OCI-LY7 (cell line): Measurements from ENCODE around the gene SPECC1. TPM values are rescaled to one million over a fixed set of nuclear protein-coding genes. Genes with fewer than 3 reads are reported as not detected.
A peak's percentile ranks its signal among the peaks of the same experiment; 100 is the strongest.
"Not testable (repeated sequence)": the region's sequence is repeated elsewhere in the genome, so short reads cannot be mapped to it uniquely, and the experiment has no call there.

Source experiments
- BruUV-seq: library from RNA; stranded (reverse); fragments of 400-500 nt; replicated peaks from 2 replicates; lab custom pipeline; 2021; lab: Mats Ljungman, UMichigan
- CTCF ChIA-PET: fragments of 300-600 bp; sonication (Branson Sonifier 250); formaldehyde crosslinking; loops from one replicate; lab custom pipeline; 2022; ENCODE audit warnings: antibody characterized with exemption; ENCODE audit not compliant: unreplicated experiment; lab: Charles Lee
- POLR2A ChIA-PET: fragments of 300-600 bp; sonication (Branson Sonifier 250); formaldehyde crosslinking; loops from one replicate; lab custom pipeline; 2022; ENCODE audit warnings: antibody characterized with exemption; lab: Charles Lee
- DNase-seq: peaks from one replicate; pipeline ENCODE4 v3.0.0-alpha.2; 2015; ENCODE audit warnings: low spot score
- H2AFZ ChIP-seq: fragments of 200-600 bp; sonication (generic), shearing (Covaris generic); 2 replicates; pipeline ENCODE4 v1.6.1; 2014; ENCODE audit warnings: mild to moderate bottlenecking, antibody characterized with exemption, low read length, moderate library complexity
- H3K27ac ChIP-seq: fragments of 200-600 bp; sonication (generic); 2 replicates; pipeline ENCODE4 v1.5.1; 2014; ENCODE audit warnings: mixed run types, low read depth, mild to moderate bottlenecking, moderate library complexity, low read length, inconsistent platforms; ENCODE audit not compliant: poor library complexity, severe bottlenecking
- H3K36me3 ChIP-seq: fragments of 200-600 bp; sonication (generic); 2 replicates; pipeline ENCODE4 v1.6.1; 2014; ENCODE audit warnings: mild to moderate bottlenecking, antibody characterized with exemption, low read length, moderate library complexity, mixed read lengths; ENCODE audit not compliant: insufficient read depth
- H3K4me1 ChIP-seq: fragments of 200-600 bp; sonication (generic); 2 replicates; pipeline ENCODE4 v1.5.1; 2014; ENCODE audit warnings: mild to moderate bottlenecking, low read length; ENCODE audit not compliant: insufficient read depth, poor library complexity, severe bottlenecking
- H3K4me2 ChIP-seq: fragments of 200-600 bp; sonication (generic); 2 replicates; pipeline ENCODE4 v1.6.1; 2014; ENCODE audit warnings: mild to moderate bottlenecking, low read length
- H3K4me3 ChIP-seq: fragments of 200-600 bp; sonication (generic); 2 replicates; pipeline ENCODE4 v1.5.1; 2014; ENCODE audit warnings: mild to moderate bottlenecking, low read depth, low read length; ENCODE audit not compliant: poor library complexity, severe bottlenecking
- H3K79me2 ChIP-seq: fragments of 200-600 bp; sonication (generic); 2 replicates; pipeline ENCODE4 v1.6.1; 2016; ENCODE audit warnings: low read depth, mild to moderate bottlenecking, low read length, moderate library complexity, mixed read lengths; ENCODE audit not compliant: insufficient read depth
- H3K9me2 ChIP-seq: fragments of 200-600 bp; sonication (generic); 2 replicates; pipeline ENCODE4 v1.6.1; 2016; ENCODE audit warnings: mild to moderate bottlenecking, low read length, mixed read lengths; ENCODE audit not compliant: insufficient read depth
- H3K9me3 ChIP-seq: fragments of 200-600 bp; sonication (generic); 2 replicates; pipeline ENCODE4 v1.6.1; 2014; ENCODE audit warnings: mild to moderate bottlenecking, mixed run types, low read length, mixed read lengths
- H4K20me1 ChIP-seq: fragments of 200-600 bp; sonication (generic); 2 replicates; pipeline ENCODE4 v1.6.1; 2014; ENCODE audit warnings: mild to moderate bottlenecking, antibody characterized with exemption, low read length, moderate library complexity, mixed read lengths; ENCODE audit not compliant: insufficient read depth
- EZH2phosphoT487 ChIP-seq: fragments of 200-600 bp; sonication (generic); IDR thresholded peaks from 2 replicates; pipeline ENCODE4 v1.6.1; 2018; ENCODE audit warnings: low read depth, borderline replicate concordance, mild to moderate bottlenecking, mixed run types, antibody characterized with exemption, low read length, moderate library complexity, mixed read lengths
- intact Hi-C: fragments of 100-400 bp; cut with micrococcal nuclease; formaldehyde crosslinking; loops from one replicate; pipeline ENCODE4 v1.10.0; 2022; ENCODE audit not compliant: unreplicated experiment
- total RNA-seq, 2 experiments: library from RNA; depleted of rRNA in 1 of 2; stranded (reverse); fragments of >200 nt in 1 of 2; shearing (Covaris generic) in 1 of 2; gene quantifications; 2 replicates each; pipeline ENCODE4 v1.2.3, GENCODE V29; 2014 to 2022
- TF ChIP-seq, protein P1 (sequence below): fragments of 200-600 bp; sonication (generic); conservative IDR thresholded peaks from 2 replicates; pipeline ENCODE4 v1.5.1; 2014; ENCODE audit warnings: mild to moderate bottlenecking, antibody characterized with exemption, low read length, moderate library complexity, mixed read lengths

SPECC1 gene
- total RNA-seq, 2 experiments from 2014 or later = 0.47 to 2.8 TPM

DNA sequence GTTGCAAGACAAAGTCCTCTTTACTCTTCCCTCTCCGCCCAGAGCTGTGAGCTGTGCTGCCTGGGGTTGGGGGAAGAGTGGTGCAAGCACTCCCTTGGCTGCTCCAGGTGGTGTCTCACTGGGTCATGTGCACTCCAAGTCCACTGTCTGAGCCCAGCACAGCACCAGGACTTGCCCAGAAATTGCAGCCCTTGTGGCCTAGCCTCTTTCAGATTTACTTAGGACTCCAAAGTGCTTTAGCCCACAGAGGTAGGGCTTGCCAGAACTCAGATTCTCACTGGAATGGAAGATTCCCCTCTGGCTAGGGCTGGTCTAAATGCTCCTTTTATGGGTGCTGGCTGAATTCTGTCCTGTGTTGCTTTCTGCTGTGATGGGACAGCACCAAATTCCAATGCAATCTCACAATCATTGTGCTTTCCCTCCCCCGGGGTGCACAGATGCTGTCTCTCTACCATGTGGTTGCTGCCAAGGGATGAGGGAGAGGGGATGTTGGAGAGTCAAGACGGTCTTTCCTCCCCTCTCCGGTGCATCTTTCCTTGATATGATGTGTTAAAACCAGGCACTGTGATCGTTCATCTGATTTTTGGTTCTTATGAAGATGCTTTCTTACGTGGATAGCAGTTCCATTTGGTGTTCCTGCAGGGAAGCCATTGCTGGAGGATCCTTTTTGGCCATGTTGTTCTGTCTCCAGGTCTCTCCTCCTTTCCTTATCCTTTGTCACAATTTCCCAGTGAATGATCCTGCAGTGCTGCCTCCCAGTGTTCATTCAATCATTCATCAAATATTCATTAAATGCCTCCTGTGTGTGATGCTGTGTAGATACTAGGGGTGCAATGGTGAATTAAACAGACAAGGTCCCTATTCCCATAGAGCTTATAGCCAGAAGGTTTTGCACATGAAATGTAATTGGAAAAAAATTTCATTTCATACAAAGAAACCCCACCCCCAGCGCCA, 216.3 kb downstream of the SPECC1 start:
- Histone ChIP-seq H3K4me3 (no peak overlapping the region), H2AFZ (no peak overlapping the region), H4K20me1 (no peaks in the 10 kb centered on the region), H3K4me1 (no peaks in the 10 kb centered on the region), H3K27ac (no peak overlapping the region), H3K9me2 (no peaks in the 10 kb centered on the region), H3K4me2 (no peak overlapping the region), H3K9me3 (no peaks in the 10 kb centered on the region), H3K79me2 (no peaks in the 10 kb centered on the region), H3K36me3 (no peaks in the 10 kb centered on the region)
- DNase-seq = no peak
- intact Hi-C loops = loop anchor here (2.0 to 5.0 kb wide), 3 partner anchors 95 to 767 kb away; no protein-coding TSS in a partner anchor
- BruUV-seq = no TSS peak
- ChIA-PET POLR2A (no interaction called here), CTCF (no interaction called here)
- TF ChIP-seq, protein P1, sequence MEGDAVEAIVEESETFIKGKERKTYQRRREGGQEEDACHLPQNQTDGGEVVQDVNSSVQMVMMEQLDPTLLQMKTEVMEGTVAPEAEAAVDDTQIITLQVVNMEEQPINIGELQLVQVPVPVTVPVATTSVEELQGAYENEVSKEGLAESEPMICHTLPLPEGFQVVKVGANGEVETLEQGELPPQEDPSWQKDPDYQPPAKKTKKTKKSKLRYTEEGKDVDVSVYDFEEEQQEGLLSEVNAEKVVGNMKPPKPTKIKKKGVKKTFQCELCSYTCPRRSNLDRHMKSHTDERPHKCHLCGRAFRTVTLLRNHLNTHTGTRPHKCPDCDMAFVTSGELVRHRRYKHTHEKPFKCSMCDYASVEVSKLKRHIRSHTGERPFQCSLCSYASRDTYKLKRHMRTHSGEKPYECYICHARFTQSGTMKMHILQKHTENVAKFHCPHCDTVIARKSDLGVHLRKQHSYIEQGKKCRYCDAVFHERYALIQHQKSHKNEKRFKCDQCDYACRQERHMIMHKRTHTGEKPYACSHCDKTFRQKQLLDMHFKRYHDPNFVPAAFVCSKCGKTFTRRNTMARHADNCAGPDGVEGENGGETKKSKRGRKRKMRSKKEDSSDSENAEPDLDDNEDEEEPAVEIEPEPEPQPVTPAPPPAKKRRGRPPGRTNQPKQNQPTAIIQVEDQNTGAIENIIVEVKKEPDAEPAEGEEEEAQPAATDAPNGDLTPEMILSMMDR = no peak
- no peak for TF ChIP-seq EZH2phosphoT487

DNA sequence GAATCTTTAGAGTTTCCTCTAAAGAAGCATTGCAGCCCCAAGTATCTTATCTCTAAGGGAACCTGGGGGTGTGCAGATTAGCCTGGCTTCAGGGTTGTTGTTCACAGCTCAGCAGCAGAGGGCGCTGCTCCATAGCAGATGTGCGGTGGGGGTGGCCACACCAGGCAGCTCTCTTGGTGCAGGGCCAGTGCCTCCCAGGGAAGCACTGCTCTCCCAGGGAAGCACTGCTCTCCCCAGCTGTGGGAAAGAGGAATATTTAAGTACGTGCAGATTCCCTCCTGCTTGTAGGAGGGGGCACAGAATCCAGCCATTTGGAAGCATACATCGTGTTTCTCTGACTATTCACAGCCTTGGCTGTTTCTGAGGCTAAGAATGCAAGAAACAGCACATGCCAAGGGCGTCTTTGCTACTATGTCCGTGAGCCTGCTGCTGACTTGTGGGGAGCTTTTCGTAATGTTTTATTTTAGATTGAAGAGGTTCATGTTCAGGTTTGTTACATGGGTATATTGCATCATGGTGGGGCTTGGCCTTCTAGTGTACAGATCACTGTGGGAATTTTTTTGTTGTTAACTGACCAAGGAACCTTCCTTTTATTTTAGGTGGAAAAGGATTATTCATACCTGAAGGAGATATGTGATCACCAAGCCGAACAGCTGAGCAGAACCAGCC, 217.8 kb downstream of the SPECC1 start:
- H3K79me2 ChIP-seq = no peaks in the 10 kb centered on the region

DNA sequence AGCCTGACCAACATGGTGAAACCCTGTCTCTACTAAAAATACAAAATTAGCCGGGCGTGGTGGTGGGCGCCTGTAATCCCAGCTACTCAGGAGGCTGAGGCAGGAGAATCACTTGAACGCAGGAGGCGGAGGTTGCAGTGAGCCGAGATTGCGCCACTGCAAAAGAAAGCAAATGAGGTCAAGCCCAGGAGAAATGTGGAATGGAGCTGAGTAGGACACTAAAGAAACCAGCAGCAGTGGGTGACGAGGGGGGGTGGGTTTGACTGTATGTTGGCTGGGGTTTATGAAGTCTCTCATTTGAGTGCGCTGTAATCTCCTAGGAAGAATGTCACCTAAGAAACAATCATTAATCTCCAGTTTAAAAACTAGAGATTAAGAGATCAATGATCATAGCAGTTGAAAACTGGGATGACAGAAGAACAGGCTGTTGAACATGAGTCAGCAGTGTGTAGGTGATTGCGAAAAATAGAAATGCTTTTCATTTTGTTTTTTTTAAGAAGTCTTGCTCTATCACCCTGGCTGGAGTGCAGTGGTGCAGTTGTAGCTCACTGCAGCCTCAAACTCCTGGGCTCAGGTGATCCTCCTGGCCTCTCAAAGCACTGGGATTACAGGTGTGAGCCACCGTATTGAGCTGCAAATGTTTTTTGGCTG, 218.7 kb downstream of the SPECC1 start:
- DNase-seq, H3K27ac ChIP-seq, POLR2A ChIA-PET, H3K4me3 ChIP-seq, H3K9me3 ChIP-seq, H3K4me1 ChIP-seq, H2AFZ ChIP-seq, BruUV-seq, H4K20me1 ChIP-seq, H3K79me2 ChIP-seq, CTCF ChIA-PET, H3K9me2 ChIP-seq, H3K4me2 ChIP-seq, H3K36me3 ChIP-seq: not testable (repeated sequence)
- intact Hi-C loops = loop anchor here (2.0 to 5.0 kb wide), 3 partner anchors 93 to 765 kb away; no protein-coding TSS in a partner anchor

More for the DNA sequence above, 217.8 kb downstream of the SPECC1 start:
- Histone ChIP-seq H3K4me2 (no peak overlapping the region), H3K9me2 (no peaks in the 10 kb centered on the region), H3K27ac (no peak overlapping the region), H3K4me1 (no peaks in the 10 kb centered on the region), H3K36me3 (no peaks in the 10 kb centered on the region), H3K4me3 (no peak overlapping the region), H2AFZ (no peak overlapping the region), H4K20me1 (no peaks in the 10 kb centered on the region), H3K9me3 (no peaks in the 10 kb centered on the region)
- TF ChIP-seq EZH2phosphoT487 = no peak
- TF ChIP-seq, protein P1 = peak; percentile 86
- intact Hi-C loops = loop anchor here (2.0 to 5.0 kb wide), 3 partner anchors 94 to 766 kb away; no protein-coding TSS in a partner anchor
- CTCF ChIA-PET = no interaction called here
- DNase-seq = peak; percentile 59
- POLR2A ChIA-PET = no interaction called here
- no TSS peak for BruUV-seq
